SK-N-SH (cell line): Measurements from ENCODE around the gene IMPA2. TPM values are rescaled to one million over a fixed set of nuclear protein-coding genes. Genes with fewer than 3 reads are reported as not detected.

Source experiments
- CTCF ChIA-PET: fragments of 300-600, 350-600 bp; formaldehyde crosslinking; extraction: SDS; loops from one replicate; lab custom pipeline; 2021; lab: Yijun Ruan, JAX
- POLR2A ChIA-PET: fragments of 350-600 bp; sonication (Branson Sonifier 250); formaldehyde crosslinking; extraction: SDS; loops from one replicate; lab custom pipeline; 2020; ENCODE audit warnings: antibody characterized with exemption, inconsistent platforms; lab: Yijun Ruan, JAX
- DNase-seq: peaks from one replicate; pipeline ENCODE4 v3.0.0; 2012
- H2AFZ ChIP-seq: fragments of 200-600 bp; sonication (generic); 2 replicates; pipeline ENCODE4 v1.8.1; 2016; ENCODE audit warnings: antibody characterized with exemption, mild to moderate bottlenecking, low read depth
- H3F3A ChIP-seq: fragments of 200-600 bp; sonication (generic); replicated peaks from 2 replicates; pipeline ENCODE3; 2016; ENCODE audit warnings: antibody characterized with exemption, mild to moderate bottlenecking; ENCODE audit not compliant: insufficient read depth
- H3K27ac ChIP-seq, 2 experiments: fragments of 200-500 bp in 1 of 2; fragments of 200-600 bp in 1 of 2; sonication (Bioruptor generic) in 1 of 2; sonication (generic), shearing (Covaris generic) in 1 of 2; 2 replicates each; pipeline versions ENCODE4 v1.5.1 to v1.6.1; 2014 to 2016; ENCODE audit warnings: low read depth in 2 of 2, inconsistent platforms in 1 of 2, low read length in 1 of 2, mild to moderate bottlenecking in 1 of 2, mixed read lengths in 1 of 2
- H3K27me3 ChIP-seq: fragments of 200-600 bp; sonication (generic), shearing (Covaris generic); 2 replicates; pipeline ENCODE4 v1.6.1; 2016; ENCODE audit warnings: mixed run types; ENCODE audit not compliant: insufficient read depth
- H3K36me3 ChIP-seq, 2 experiments: fragments of 200-500 bp in 1 of 2; fragments of 200-600 bp in 1 of 2; sonication (Bioruptor generic) in 1 of 2; sonication (generic) in 1 of 2; replicated peaks in 1 of 2; 2 replicates each; pipeline versions ENCODE3 to v1.5.1; 2014 to 2016; ENCODE audit warnings: low read length in 1 of 2, mild to moderate bottlenecking in 1 of 2; ENCODE audit not compliant: insufficient read depth in 2 of 2, control insufficient read depth in 1 of 2
- H3K4me1 ChIP-seq, 2 experiments: fragments of 200-500 bp in 1 of 2; fragments of 200-600 bp in 1 of 2; sonication (Bioruptor generic) in 1 of 2; sonication (generic), shearing (Covaris generic) in 1 of 2; 2 replicates each; pipeline versions ENCODE4 v1.5.1 to v1.6.1; 2014 to 2016; ENCODE audit warnings: low read depth in 1 of 2, low read length in 1 of 2, mixed run types in 1 of 2; ENCODE audit not compliant: insufficient read depth in 2 of 2, control insufficient read depth in 1 of 2
- H3K4me2 ChIP-seq: fragments of 200-600 bp; sonication (generic), shearing (Covaris generic); 2 replicates; pipeline ENCODE4 v1.6.1; 2017; ENCODE audit warnings: mixed run types
- H3K4me3 ChIP-seq, 2 experiments: fragments of 200-500 bp in 1 of 2; fragments of 200-600 bp in 1 of 2; sonication (Bioruptor generic) in 1 of 2; sonication (generic), shearing (Covaris generic) in 1 of 2; 2 replicates each; pipeline versions ENCODE4 v1.5.1 to v1.8.1; 2014 to 2016; ENCODE audit warnings: low read depth in 2 of 2, inconsistent platforms in 1 of 2, low read length in 1 of 2, mild to moderate bottlenecking in 1 of 2, mixed read lengths in 1 of 2, moderate library complexity in 1 of 2
- H3K79me2 ChIP-seq: fragments of 200-600 bp; sonication (generic); 2 replicates; pipeline ENCODE4 v1.8.1; 2017; ENCODE audit warnings: mild to moderate bottlenecking; ENCODE audit not compliant: insufficient read depth
- H3K9ac ChIP-seq: fragments of 200-600 bp; sonication (generic); 2 replicates; pipeline ENCODE4 v1.6.1; 2017; ENCODE audit warnings: mixed run types
- H3K9me2 ChIP-seq: fragments of 200-600 bp; sonication (generic); 2 replicates; pipeline ENCODE4 v1.6.1; 2017; ENCODE audit warnings: mixed run types
- H3K9me3 ChIP-seq: fragments of 200-600 bp; sonication (generic); 2 replicates; pipeline ENCODE4 v1.6.1; 2017; ENCODE audit warnings: mixed run types, mild to moderate bottlenecking, moderate library complexity
- H4K20me1 ChIP-seq: fragments of 200-600 bp; sonication (generic); 2 replicates; pipeline ENCODE4 v1.6.1; 2017; ENCODE audit warnings: mild to moderate bottlenecking, mixed run types; ENCODE audit not compliant: insufficient read depth
- EZH2phosphoT487 ChIP-seq: fragments of 200-600 bp; sonication (generic); IDR thresholded peaks from 2 replicates; pipeline ENCODE4 v1.6.1; 2017; ENCODE audit warnings: low read depth, mixed run types, mild to moderate bottlenecking, antibody characterized with exemption, moderate library complexity, borderline replicate concordance
- FOSL2 ChIP-seq: IDR thresholded peaks from 2 replicates; pipeline ENCODE4 v1.4.0; 2012; ENCODE audit warnings: low read depth, mild to moderate bottlenecking, moderate library complexity, borderline replicate concordance
- FOXJ3 ChIP-seq: sonication (generic); formaldehyde crosslinking; IDR thresholded peaks from 2 replicates; pipeline ENCODE4 v1.5.1; 2020; ENCODE audit warnings: mild to moderate bottlenecking, missing genetic modification reagents
- FOXM1 ChIP-seq: IDR thresholded peaks from 2 replicates; pipeline ENCODE4 v1.4.0; 2012; ENCODE audit warnings: low read depth, mild to moderate bottlenecking
- GABPA ChIP-seq: IDR thresholded peaks from 2 replicates; pipeline ENCODE4 v1.4.0; 2012; ENCODE audit warnings: low read depth, mild to moderate bottlenecking
- GATA2 ChIP-seq: sonication (generic); formaldehyde crosslinking; IDR thresholded peaks from 2 replicates; pipeline ENCODE4 v1.5.0; 2020; ENCODE audit warnings: mild to moderate bottlenecking, missing genetic modification reagents
- JUND ChIP-seq: IDR thresholded peaks from 2 replicates; pipeline ENCODE4 v1.4.0; 2012
- MXI1 ChIP-seq: IDR thresholded peaks from 2 replicates; pipeline ENCODE4 v1.6.1; 2012; ENCODE audit warnings: mild to moderate bottlenecking, low read depth, low read length, improper control_type of control experiment
- PBX3 ChIP-seq: IDR thresholded peaks from 2 replicates; pipeline ENCODE4; 2012
- RAD21 ChIP-seq: IDR thresholded peaks from 2 replicates; pipeline ENCODE4 v1.6.1; 2012; ENCODE audit warnings: mild to moderate bottlenecking, low read length
- RFX5 ChIP-seq: IDR thresholded peaks from 2 replicates; pipeline ENCODE4 v1.6.1; 2012; ENCODE audit warnings: mild to moderate bottlenecking, improper control_type of control experiment, low read length
- SMC3 ChIP-seq: IDR thresholded peaks from 2 replicates; pipeline ENCODE4 v1.6.1; 2012; ENCODE audit warnings: low read depth, low read length, improper control_type of control experiment
- TAF1 ChIP-seq: IDR thresholded peaks from 2 replicates; pipeline ENCODE4 v1.6.1; 2012; ENCODE audit warnings: low read depth, mild to moderate bottlenecking, low read length, moderate library complexity, borderline replicate concordance
- TCF12 ChIP-seq: IDR thresholded peaks from 2 replicates; pipeline ENCODE4 v1.4.0; 2012
- USF2 ChIP-seq: fragments of 150-350 bp; IDR thresholded peaks from 2 replicates; pipeline ENCODE4 v1.6.1; 2017; ENCODE audit warnings: antibody characterized with exemption, low read length, low read depth, borderline replicate concordance
- WGBS: methylation state at CpG from one replicate; pipeline ENCODE4 v1.1.6; 2017; ENCODE audit warnings: low lambda C conversion rate; 5-methylcytosine and 5-hydroxymethylcytosine counted together
- polyA plus RNA-seq, 3 experiments: library from polyadenylated mRNA; depleted of rRNA; stranded (reverse); fragments of >200 nt; gene quantifications; 2 replicates each; pipeline ENCODE4 v1.2.3, GENCODE V29; 2012
- TF ChIP-seq, protein P1 (sequence below): IDR thresholded peaks from 2 replicates; pipeline ENCODE4 v1.4.0; 2012; ENCODE audit warnings: low read depth, borderline replicate concordance

Gene IMPA2
- polyA plus RNA-seq, 1 of the 3 experiments (the other 2 are of a cell fraction) = 0.18 TPM

DNA sequence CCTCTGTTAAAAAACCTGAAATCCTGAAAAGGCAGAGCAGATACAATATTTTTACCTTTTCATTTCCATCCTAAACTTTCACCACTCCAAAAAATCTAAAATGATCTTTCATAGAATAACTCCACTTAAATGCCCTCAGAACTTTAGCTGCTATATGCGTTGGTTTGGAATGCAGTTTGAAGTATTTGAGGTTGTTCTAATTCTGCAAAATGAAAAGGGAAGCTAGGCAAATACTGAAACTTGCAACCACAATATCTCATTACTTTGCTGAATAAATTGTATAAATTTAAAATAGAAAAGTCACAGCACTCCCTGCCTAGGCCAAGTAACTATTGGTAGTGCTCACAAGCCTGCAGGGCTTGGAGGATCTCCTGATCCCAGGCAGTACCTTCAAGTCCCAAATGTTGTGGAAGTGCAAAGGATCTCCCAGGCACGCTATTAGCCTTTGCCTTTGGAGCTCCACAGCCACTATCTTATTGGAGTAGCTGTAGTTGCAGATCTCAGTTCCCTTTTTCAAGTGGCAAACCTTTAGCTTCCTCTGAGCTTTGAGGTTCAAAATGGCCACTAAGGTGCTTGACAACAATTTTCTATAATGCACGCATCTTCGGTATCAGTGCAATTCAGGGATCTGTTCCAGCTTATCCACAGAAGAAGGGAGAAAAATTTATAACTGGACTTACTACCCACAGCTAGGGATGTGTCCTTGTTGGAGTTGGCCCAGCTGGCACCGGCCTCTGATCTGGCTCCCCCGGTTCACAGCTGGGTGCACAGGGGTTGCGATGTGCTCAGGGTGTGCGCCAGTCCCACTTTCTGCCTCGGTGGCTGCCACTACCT lies 68.9 kb downstream of the IMPA2 start:
- H3K79me2 ChIP-seq = no peaks in the 10 kb centered on the region
- H3K4me3 ChIP-seq = no peak overlapping the region
- H3K9me3 ChIP-seq = no peaks in the 10 kb centered on the region
- H3K4me1 ChIP-seq = no peaks in the 10 kb centered on the region
- no peak for DNase-seq
- ChIA-PET CTCF (interaction anchor here (0.9 to 2.8 kb wide), 3 partner anchors 11 to 497 kb away, joined by 3 to 24 read pairs (median 3); no protein-coding TSS in a partner anchor), POLR2A (no interaction called here)
- no peaks in the 10 kb centered on the region for H4K20me1 ChIP-seq
- H3F3A ChIP-seq = no peaks in the 10 kb centered on the region
- no peak overlapping the region for H2AFZ ChIP-seq
- H3K27me3 ChIP-seq = peaks cover 30% of the 10 kb centered on the region
- H3K36me3 ChIP-seq = no peaks in the 10 kb centered on the region
- no peaks in the 10 kb centered on the region for H3K9me2 ChIP-seq
- no peak overlapping the region for H3K27ac ChIP-seq
- WGBS = 22% methylated on average over 9 of the region's 9 CpGs
- H3K4me2 ChIP-seq = no peak overlapping the region
- TF ChIP-seq GABPA (no peak), RAD21 (no peak)
- no peak overlapping the region for H3K9ac ChIP-seq

DNA sequence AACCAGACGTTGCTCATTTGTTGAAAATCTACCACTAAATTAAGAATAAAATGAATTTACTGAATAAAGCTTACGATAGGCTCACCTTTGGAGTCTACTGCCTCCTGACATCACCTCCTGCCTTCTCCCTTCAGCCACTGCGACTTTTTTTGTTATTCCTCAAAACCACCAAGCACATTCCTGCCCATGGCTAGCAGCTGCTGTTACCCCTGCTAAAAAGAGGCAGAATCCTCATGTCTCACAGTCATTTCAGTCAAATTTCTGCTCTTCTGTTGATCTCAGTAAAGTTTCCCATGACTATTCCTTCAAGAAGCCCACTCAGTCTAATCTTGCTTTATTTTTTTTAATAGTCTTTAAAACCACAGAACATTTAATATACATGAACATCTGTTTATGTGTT lies 71.6 kb downstream of the IMPA2 start:
- Histone ChIP-seq H3K9me3 (no peaks in the 10 kb centered on the region), H3K9ac (no peak overlapping the region), H3F3A (no peaks in the 10 kb centered on the region), H3K79me2 (no peaks in the 10 kb centered on the region), H4K20me1 (no peaks in the 10 kb centered on the region), H3K27ac (no peak overlapping the region), H3K9me2 (no peaks in the 10 kb centered on the region), H3K36me3 (no peaks in the 10 kb centered on the region), H3K27me3 (peaks cover 18% of the 10 kb centered on the region), H3K4me3 (no peak overlapping the region), H3K4me2 (no peak overlapping the region), H3K4me1 (no peaks in the 10 kb centered on the region), H2AFZ (no peak overlapping the region)
- ChIA-PET CTCF (interaction anchor here (1.2 to 2.0 kb wide), 2 partner anchors 11 to 13 kb away, joined by 3 to 6 read pairs; no protein-coding TSS in a partner anchor), POLR2A (no interaction called here)
- DNase-seq = no peak
- TF ChIP-seq MXI1 (no peak), PBX3 (no peak), TCF12 (no peak), FOXM1 (no peak), FOXJ3 (CRISPR knock-in tag) (no peak), JUND (no peak), USF2 (no peak), EZH2phosphoT487 (no peak), TAF1 (no peak), RFX5 (no peak), SMC3 (no peak), GATA2 (no peak), FOSL2 (no peak)
- TF ChIP-seq, protein P1, sequence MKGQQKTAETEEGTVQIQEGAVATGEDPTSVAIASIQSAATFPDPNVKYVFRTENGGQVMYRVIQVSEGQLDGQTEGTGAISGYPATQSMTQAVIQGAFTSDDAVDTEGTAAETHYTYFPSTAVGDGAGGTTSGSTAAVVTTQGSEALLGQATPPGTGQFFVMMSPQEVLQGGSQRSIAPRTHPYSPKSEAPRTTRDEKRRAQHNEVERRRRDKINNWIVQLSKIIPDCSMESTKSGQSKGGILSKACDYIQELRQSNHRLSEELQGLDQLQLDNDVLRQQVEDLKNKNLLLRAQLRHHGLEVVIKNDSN = no peak
- 13% methylated on average over 3 of the region's 3 CpGs for WGBS
